Natural killer cell (primary cell): ENCODE results near the gene MVB12B. TPM values are rescaled to one million over a fixed set of nuclear protein-coding genes. Genes with fewer than 3 reads are reported as not detected.

Experiments used
- ATAC-seq, 3 donors: fragments of 150-1000 bp in 2 of 3; fragments of 200-7000 bp in 1 of 3; cut with Tn5 transposase; 1 replicate in 1 of 3; 2 replicates in 2 of 3; pipeline ENCODE4 v1.10.0; 2021; ENCODE audit warnings: mild to moderate bottlenecking in 2 of 3, moderate library complexity in 2 of 3
- DNase-seq, 2 donors: peaks; one replicate each; pipeline versions ENCODE4 v3.0.0 to v3.0.0-alpha.2; 2013 to 2021; ENCODE audit warnings: mixed read lengths in 1 of 2
- H3K27ac ChIP-seq: one replicate; pipeline ENCODE4 v1.5.1; 2013; ENCODE audit warnings: mild to moderate bottlenecking, low read length
- H3K27me3 ChIP-seq: one replicate; pipeline ENCODE4 v1.6.1; 2013; ENCODE audit warnings: low read length; ENCODE audit not compliant: control insufficient read depth, insufficient read depth
- H3K36me3 ChIP-seq: one replicate; pipeline ENCODE4 v1.6.1; 2013; ENCODE audit warnings: low read length; ENCODE audit not compliant: control insufficient read depth, insufficient read depth
- H3K4me1 ChIP-seq: one replicate; pipeline ENCODE4 v1.6.1; 2013; ENCODE audit warnings: low read length; ENCODE audit not compliant: control insufficient read depth, insufficient read depth
- H3K4me3 ChIP-seq: one replicate; pipeline ENCODE4 v1.5.1; 2013; ENCODE audit warnings: low read length
- H3K9me3 ChIP-seq: one replicate; pipeline ENCODE4 v1.6.1; 2013; ENCODE audit warnings: low read length; ENCODE audit not compliant: control insufficient read depth, insufficient read depth
- H3K27ac Mint-ChIP-seq, 2 donors: one replicate each; pipeline ENCODE4 v1.8.0; 2022; ENCODE audit warnings: mild to moderate bottlenecking in 2 of 2, mixed read lengths in 2 of 2, moderate library complexity in 1 of 2
- H3K27me3 Mint-ChIP-seq, 2 donors: one replicate each; pipeline ENCODE4 v1.8.0; 2022; ENCODE audit warnings: low read depth in 2 of 2, mixed read lengths in 2 of 2
- H3K36me3 Mint-ChIP-seq: one replicate; pipeline ENCODE4 v1.8.0; 2022; ENCODE audit warnings: mixed read lengths
- H3K4me1 Mint-ChIP-seq, 2 donors: one replicate each; pipeline ENCODE4 v1.8.0; 2022; ENCODE audit warnings: mixed read lengths in 2 of 2
- H3K4me3 Mint-ChIP-seq: one replicate; pipeline ENCODE4 v1.8.0; 2022; ENCODE audit warnings: mild to moderate bottlenecking, moderate library complexity, mixed read lengths
- H3K9me3 Mint-ChIP-seq, 2 donors: one replicate each; pipeline ENCODE4 v1.8.0; 2022; ENCODE audit warnings: mixed read lengths in 2 of 2
- WGBS: methylation state at CpG from one replicate; pipeline ENCODE4 v1.1.7; 2013; ENCODE audit warnings: missing lambda C conversion rate; ENCODE audit not compliant: insufficient coverage; 5-methylcytosine and 5-hydroxymethylcytosine counted together
- intact Hi-C: fragments of 100-400 bp; cut with micrococcal nuclease; formaldehyde crosslinking; loops from one replicate; pipeline ENCODE4 v1.14.2; 2022
- total RNA-seq, 4 donors: library from RNA; stranded (reverse); fragments of 120-200 nt in 1 of 4; gene quantifications; one replicate each; pipeline versions ENCODE4 v1.2.3 to v1.2.4, GENCODE V29; 2013 to 2022
- TF ChIP-seq, protein P1 (sequence below): fragments of 200-600 bp; IDR thresholded peaks from one replicate; pipeline ENCODE4 v1.8.0; 2022; ENCODE audit warnings: antibody characterized with exemption

Gene MVB12B
- total RNA-seq, 3 donors from 2014 or later (not counting 1 experiment from before 2014, with no cell fraction given), result 2.0 to 13.0 (median 7.8) TPM

DNA sequence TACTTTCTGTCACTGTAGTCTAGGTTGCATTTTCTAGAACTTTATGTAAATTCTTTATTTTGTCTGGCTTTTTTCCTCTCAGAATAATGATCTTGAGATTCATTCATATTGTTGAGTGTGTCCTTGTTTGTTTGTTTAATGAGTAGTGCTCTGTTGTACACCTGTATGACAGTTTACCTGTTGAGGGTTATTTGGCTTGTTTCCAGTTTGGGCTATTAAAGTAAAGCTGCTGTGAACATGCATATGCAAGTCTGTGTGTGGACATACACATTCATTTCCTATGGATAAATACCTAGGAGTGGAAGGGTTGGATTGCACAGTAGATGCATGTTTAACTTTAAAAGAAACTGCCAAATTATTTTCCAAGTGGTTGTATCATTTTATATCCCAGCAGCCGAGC, 30.4 kb downstream of the MVB12B start:
- 100% methylated on average over 1 of the region's 1 CpG for whole genome bisulfite sequencing
- Mint-ChIP-seq H3K4me3 (no peak overlapping the region), H3K27me3 (peaks cover 0 to 9% of the 10 kb centered on the region in 2 donors), H3K36me3 (peaks cover 25% of the 10 kb centered on the region), H3K4me1 (no peaks in the 10 kb centered on the region), H3K27ac (no peak overlapping the region), H3K9me3 (peaks cover 6% of the 10 kb centered on the region in 2 donors)
- Histone ChIP-seq H3K27me3 (no peaks in the 10 kb centered on the region), H3K27ac (no peak overlapping the region), H3K4me3 (no peak overlapping the region), H3K36me3 (no peaks in the 10 kb centered on the region), H3K9me3 (peaks cover 4% of the 10 kb centered on the region), H3K4me1 (no peaks in the 10 kb centered on the region)
- no peak for ATAC-seq
- DNase-seq, result no peak
- TF ChIP-seq, protein P1, sequence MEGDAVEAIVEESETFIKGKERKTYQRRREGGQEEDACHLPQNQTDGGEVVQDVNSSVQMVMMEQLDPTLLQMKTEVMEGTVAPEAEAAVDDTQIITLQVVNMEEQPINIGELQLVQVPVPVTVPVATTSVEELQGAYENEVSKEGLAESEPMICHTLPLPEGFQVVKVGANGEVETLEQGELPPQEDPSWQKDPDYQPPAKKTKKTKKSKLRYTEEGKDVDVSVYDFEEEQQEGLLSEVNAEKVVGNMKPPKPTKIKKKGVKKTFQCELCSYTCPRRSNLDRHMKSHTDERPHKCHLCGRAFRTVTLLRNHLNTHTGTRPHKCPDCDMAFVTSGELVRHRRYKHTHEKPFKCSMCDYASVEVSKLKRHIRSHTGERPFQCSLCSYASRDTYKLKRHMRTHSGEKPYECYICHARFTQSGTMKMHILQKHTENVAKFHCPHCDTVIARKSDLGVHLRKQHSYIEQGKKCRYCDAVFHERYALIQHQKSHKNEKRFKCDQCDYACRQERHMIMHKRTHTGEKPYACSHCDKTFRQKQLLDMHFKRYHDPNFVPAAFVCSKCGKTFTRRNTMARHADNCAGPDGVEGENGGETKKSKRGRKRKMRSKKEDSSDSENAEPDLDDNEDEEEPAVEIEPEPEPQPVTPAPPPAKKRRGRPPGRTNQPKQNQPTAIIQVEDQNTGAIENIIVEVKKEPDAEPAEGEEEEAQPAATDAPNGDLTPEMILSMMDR, result no peak
- intact Hi-C loops, result no loop called here

DNA sequence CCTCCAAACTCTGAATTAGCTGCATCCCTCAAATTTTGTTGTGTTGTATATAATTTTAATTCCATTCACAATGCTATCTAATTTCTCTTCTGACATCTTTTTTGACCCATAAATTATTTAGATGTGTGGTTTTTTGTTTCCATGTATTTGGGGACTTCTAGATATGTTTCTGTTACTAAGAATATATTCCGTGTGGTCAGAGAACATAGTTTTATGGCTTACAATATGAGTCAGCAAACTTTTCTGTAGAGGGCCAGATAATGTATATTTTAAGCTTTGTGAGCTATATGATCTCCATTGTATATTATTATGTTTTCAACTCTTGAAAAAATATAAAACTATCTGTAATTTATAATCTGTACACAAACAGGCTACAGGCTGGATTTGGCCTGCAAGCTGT, 33.4 kb downstream of the MVB12B start:
- DNase-seq (no peak), ATAC-seq (no peak)
- Histone ChIP-seq H3K9me3 (peaks cover 4% of the 10 kb centered on the region), H3K27ac (no peak overlapping the region), H3K4me1 (no peaks in the 10 kb centered on the region), H3K27me3 (no peaks in the 10 kb centered on the region), H3K4me3 (no peak overlapping the region), H3K36me3 (no peaks in the 10 kb centered on the region)
- WGBS, result 83% methylated on average over 1 of the region's 1 CpG
- TF ChIP-seq, protein P1, result no peak
- Mint-ChIP-seq H3K4me3 (no peak overlapping the region), H3K36me3 (peaks cover 31% of the 10 kb centered on the region), H3K27me3 (peaks cover 0 to 6% of the 10 kb centered on the region in 2 donors), H3K9me3 (peaks cover 6 to 11% of the 10 kb centered on the region in 2 donors), H3K4me1 (no peaks in the 10 kb centered on the region), H3K27ac (no peak overlapping the region)
- intact Hi-C loops, result no loop called here

DNA sequence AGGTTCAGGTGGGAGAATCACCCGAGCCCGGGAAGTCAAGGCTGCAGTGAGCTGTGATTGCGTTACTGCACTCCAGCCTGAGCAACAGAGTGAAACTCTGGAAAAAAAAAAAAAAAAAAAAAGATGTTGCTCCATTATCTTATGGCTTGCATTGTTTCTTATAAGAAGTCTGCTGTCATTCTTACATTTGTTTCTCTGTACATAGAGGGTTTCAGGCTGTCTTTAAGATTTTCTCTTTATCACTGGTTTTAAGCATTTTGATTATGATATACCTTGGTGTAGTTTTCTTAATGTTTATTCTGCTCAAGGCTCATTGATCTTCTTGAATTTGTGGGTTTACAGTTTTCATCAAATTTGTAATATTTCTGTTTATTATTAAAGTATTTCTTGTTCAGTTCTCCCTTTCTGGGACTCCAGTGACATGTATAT, 35.2 kb downstream of the MVB12B start:
- Mint-ChIP-seq H3K27me3 (peaks cover 0 to 6% of the 10 kb centered on the region in 2 donors), H3K27ac (no peak overlapping the region), H3K9me3 (peaks cover 6 to 11% of the 10 kb centered on the region in 2 donors), H3K4me3 (no peak overlapping the region), H3K4me1 (no peaks in the 10 kb centered on the region), H3K36me3 (peaks cover 31% of the 10 kb centered on the region)
- 92% methylated on average over 3 of the region's 3 CpGs for WGBS
- Histone ChIP-seq H3K27ac (no peak overlapping the region), H3K4me3 (no peak overlapping the region), H3K9me3 (peaks cover 4% of the 10 kb centered on the region), H3K36me3 (no peaks in the 10 kb centered on the region), H3K4me1 (no peaks in the 10 kb centered on the region), H3K27me3 (no peaks in the 10 kb centered on the region)
- TF ChIP-seq, protein P1, result no peak
- no peak for DNase-seq
- intact Hi-C loops, result no loop called here
- ATAC-seq, result no peak

DNA sequence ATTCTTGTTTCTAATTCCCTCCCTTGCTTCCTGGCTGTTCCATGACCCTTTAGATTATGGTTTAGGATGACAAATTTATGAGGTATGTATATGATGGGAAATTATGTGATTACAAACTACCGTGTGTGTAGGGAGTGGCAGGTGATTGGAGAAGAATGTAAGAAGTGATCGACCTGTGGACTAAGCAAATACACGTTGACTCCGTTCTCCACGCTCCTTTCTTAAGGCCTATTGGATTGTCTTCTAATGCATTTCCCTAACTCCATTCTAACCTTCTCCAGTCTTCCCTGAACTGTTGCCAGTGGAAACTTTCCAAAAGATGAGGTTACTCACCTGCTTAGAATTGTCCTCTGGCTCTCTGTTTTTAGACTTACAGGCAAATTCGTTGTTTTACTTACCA, 36.6 kb downstream of the MVB12B start:
- TF ChIP-seq, protein P1, result no peak
- intact Hi-C loops, result no loop called here
- H3K9me3 Mint-ChIP-seq, result peaks cover 6 to 11% of the 10 kb centered on the region in 2 donors
- Histone ChIP-seq H3K27ac (no peak overlapping the region), H3K4me3 (no peak overlapping the region), H3K4me1 (no peaks in the 10 kb centered on the region), H3K36me3 (no peaks in the 10 kb centered on the region), H3K9me3 (peaks cover 4% of the 10 kb centered on the region), H3K27me3 (no peaks in the 10 kb centered on the region)
- over 99% methylated on average over 6 of the region's 6 CpGs for WGBS
- no peak overlapping the region for H3K27ac Mint-ChIP-seq
- no peaks in the 10 kb centered on the region for H3K4me1 Mint-ChIP-seq
- ATAC-seq (no peak), DNase-seq (no peak)
- H3K36me3 Mint-ChIP-seq, result peaks cover 31% of the 10 kb centered on the region
- H3K4me3 Mint-ChIP-seq, result no peak overlapping the region
- H3K27me3 Mint-ChIP-seq, result peaks cover 0 to 6% of the 10 kb centered on the region in 2 donors
